ENCODE data around the gene LMO4.

Gene LMO4

DNA sequence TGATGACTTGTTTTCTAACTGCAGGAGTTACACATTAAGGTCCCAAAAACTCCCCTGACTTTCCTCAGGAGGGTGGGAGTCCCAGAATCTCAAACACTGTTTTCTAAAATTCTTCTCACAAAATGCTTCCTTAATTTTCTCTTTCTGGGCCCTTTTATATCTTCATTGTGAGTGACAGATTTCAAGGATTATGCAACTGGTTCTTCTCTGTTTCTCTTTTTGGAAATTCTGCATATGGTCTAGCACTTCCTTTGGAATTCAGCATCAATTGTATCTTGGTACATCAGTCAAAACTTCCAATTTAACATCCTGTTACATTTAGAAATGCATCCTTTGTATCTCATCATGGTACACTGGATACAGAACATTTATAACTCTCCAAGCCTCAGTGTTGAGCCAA lies 59.7 kb downstream of the LMO4 start:
- H3K27ac ChIP-seq (ENCODE audit: insufficient read depth, low read length, poor library complexity, severe bottlenecking), result no peak overlapping the region
- H3K9me3 ChIP-seq (ENCODE audit: control insufficient read depth, low read length), result no peaks in the 10 kb centered on the region
- H3K4me3 ChIP-seq (ENCODE audit: insufficient read depth, low read depth, low read length, poor library complexity, severe bottlenecking), result no peak overlapping the region
- no peaks in the 10 kb centered on the region for H3K4me1 ChIP-seq (ENCODE audit: control insufficient read depth, insufficient read depth, low read length, poor library complexity, severe bottlenecking)
- no peaks in the 10 kb centered on the region for H3K36me3 ChIP-seq (ENCODE audit: control insufficient read depth, insufficient read depth, low read length)
- no peak for DNase-seq
- no peaks in the 10 kb centered on the region for H3K27me3 ChIP-seq (replicated peaks; ENCODE audit: control insufficient read depth, insufficient read depth, low read length, poor library complexity, severe bottlenecking)

GRCh38 chr1:87389011-87389410 lies 60.3 kb downstream of the LMO4 start:
- no peak overlapping the region for H3K27ac ChIP-seq (ENCODE audit: insufficient read depth, low read length, poor library complexity, severe bottlenecking)
- no peaks in the 10 kb centered on the region for H3K27me3 ChIP-seq (replicated peaks; ENCODE audit: control insufficient read depth, insufficient read depth, low read length, poor library complexity, severe bottlenecking)
- DNase-seq, result no peak
- no peaks in the 10 kb centered on the region for H3K4me1 ChIP-seq (ENCODE audit: control insufficient read depth, insufficient read depth, low read length, poor library complexity, severe bottlenecking)
- H3K9me3 ChIP-seq (ENCODE audit: control insufficient read depth, low read length), result no peaks in the 10 kb centered on the region
- no peaks in the 10 kb centered on the region for H3K36me3 ChIP-seq (ENCODE audit: control insufficient read depth, insufficient read depth, low read length)
- no peak overlapping the region for H3K4me3 ChIP-seq (ENCODE audit: insufficient read depth, low read depth, low read length, poor library complexity, severe bottlenecking)

DNA sequence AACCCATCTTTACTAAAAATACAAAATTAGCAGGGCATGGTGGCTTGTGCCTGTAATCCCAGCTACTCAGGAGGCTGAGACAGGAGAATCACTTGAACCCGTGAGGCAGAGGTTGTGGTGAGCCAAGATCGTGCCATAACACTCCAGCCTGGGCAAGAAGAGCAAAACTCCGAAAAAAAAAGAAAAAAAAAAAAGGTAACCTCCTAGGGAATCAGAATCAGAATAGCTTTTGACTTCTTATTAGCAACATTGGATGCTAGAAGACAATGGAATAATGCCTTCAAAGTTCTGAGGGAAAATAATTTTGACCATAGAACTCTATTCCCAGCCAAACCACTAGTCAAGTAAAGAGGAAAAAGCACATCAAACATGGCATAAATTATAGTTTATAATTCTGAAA lies 60.9 kb downstream of the LMO4 start:
- H3K27ac ChIP-seq (ENCODE audit: insufficient read depth, low read length, poor library complexity, severe bottlenecking), result no peak overlapping the region
- H3K4me3 ChIP-seq (ENCODE audit: insufficient read depth, low read depth, low read length, poor library complexity, severe bottlenecking), result no peak overlapping the region
- no peaks in the 10 kb centered on the region for H3K36me3 ChIP-seq (ENCODE audit: control insufficient read depth, insufficient read depth, low read length)
- no peaks in the 10 kb centered on the region for H3K9me3 ChIP-seq (ENCODE audit: control insufficient read depth, low read length)
- no peaks in the 10 kb centered on the region for H3K27me3 ChIP-seq (replicated peaks; ENCODE audit: control insufficient read depth, insufficient read depth, low read length, poor library complexity, severe bottlenecking)
- no peaks in the 10 kb centered on the region for H3K4me1 ChIP-seq (ENCODE audit: control insufficient read depth, insufficient read depth, low read length, poor library complexity, severe bottlenecking)
- DNase-seq, result no peak

GRCh38 chr1:87392248-87393192 lies 63.8 kb downstream of the LMO4 start:
- Histone ChIP-seq H3K27ac (ENCODE audit: insufficient read depth, low read length, poor library complexity, severe bottlenecking) (no peak overlapping the region), H3K9me3 (ENCODE audit: control insufficient read depth, low read length) (no peaks in the 10 kb centered on the region), H3K27me3 (replicated peaks; ENCODE audit: control insufficient read depth, insufficient read depth, low read length, poor library complexity, severe bottlenecking) (no peaks in the 10 kb centered on the region), H3K4me1 (ENCODE audit: control insufficient read depth, insufficient read depth, low read length, poor library complexity, severe bottlenecking) (no peaks in the 10 kb centered on the region), H3K36me3 (ENCODE audit: control insufficient read depth, insufficient read depth, low read length) (no peaks in the 10 kb centered on the region), H3K4me3 (ENCODE audit: insufficient read depth, low read depth, low read length, poor library complexity, severe bottlenecking) (no peak overlapping the region)
- DNase-seq, result no peak

DNA sequence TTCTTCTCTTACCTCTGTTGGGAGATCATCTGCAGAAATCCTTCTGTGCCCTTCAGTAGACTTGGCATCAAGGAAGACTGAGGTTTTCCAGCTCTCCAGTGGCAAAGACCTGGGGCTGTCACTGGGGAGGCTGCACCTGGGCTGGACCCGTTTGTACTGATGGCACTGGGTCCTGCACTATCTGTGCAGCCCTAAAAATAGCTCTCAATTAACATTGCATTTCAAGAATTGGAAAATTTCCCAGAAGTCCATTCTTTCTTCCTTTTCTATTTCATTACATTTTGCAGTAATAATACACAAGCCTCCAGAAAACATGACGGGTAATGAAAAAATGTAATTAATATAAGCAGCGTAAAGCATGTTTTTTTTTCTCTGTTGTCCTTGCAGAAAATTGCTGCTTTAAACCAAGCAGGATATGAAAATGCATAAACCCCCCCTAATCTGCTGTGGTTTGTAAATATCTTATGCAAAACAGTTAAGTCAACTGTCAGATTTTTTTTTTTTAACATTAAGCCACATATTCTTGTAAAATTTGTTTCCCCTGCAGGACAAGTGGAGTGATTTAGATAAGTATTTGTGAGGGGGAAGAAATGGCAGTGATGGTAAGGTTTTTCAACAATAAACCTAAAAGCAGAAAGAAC lies 64.9 kb downstream of the LMO4 start:
- Histone ChIP-seq H3K4me3 (ENCODE audit: insufficient read depth, low read depth, low read length, poor library complexity, severe bottlenecking) (no peak overlapping the region), H3K4me1 (ENCODE audit: control insufficient read depth, insufficient read depth, low read length, poor library complexity, severe bottlenecking) (no peaks in the 10 kb centered on the region), H3K36me3 (ENCODE audit: control insufficient read depth, insufficient read depth, low read length) (no peaks in the 10 kb centered on the region), H3K27ac (ENCODE audit: insufficient read depth, low read length, poor library complexity, severe bottlenecking) (no peak overlapping the region), H3K27me3 (replicated peaks; ENCODE audit: control insufficient read depth, insufficient read depth, low read length, poor library complexity, severe bottlenecking) (no peaks in the 10 kb centered on the region), H3K9me3 (ENCODE audit: control insufficient read depth, low read length) (no peaks in the 10 kb centered on the region)
- no peak for DNase-seq

GRCh38 chr1:87394513-87394912 lies 65.8 kb downstream of the LMO4 start:
- DNase-seq, result no peak
- H3K27ac ChIP-seq (ENCODE audit: insufficient read depth, low read length, poor library complexity, severe bottlenecking), result no peak overlapping the region
- no peaks in the 10 kb centered on the region for H3K4me1 ChIP-seq (ENCODE audit: control insufficient read depth, insufficient read depth, low read length, poor library complexity, severe bottlenecking)
- no peak overlapping the region for H3K4me3 ChIP-seq (ENCODE audit: insufficient read depth, low read depth, low read length, poor library complexity, severe bottlenecking)
- H3K9me3 ChIP-seq (ENCODE audit: control insufficient read depth, low read length), result no peaks in the 10 kb centered on the region
- H3K36me3 ChIP-seq (ENCODE audit: control insufficient read depth, insufficient read depth, low read length), result no peaks in the 10 kb centered on the region
- H3K27me3 ChIP-seq (replicated peaks; ENCODE audit: control insufficient read depth, insufficient read depth, low read length, poor library complexity, severe bottlenecking), result no peaks in the 10 kb centered on the region

GRCh38 chr1:87394982-87395381 lies 66.3 kb downstream of the LMO4 start:
- H3K27me3 ChIP-seq (replicated peaks; ENCODE audit: control insufficient read depth, insufficient read depth, low read length, poor library complexity, severe bottlenecking), result no peaks in the 10 kb centered on the region
- H3K9me3 ChIP-seq (ENCODE audit: control insufficient read depth, low read length), result no peaks in the 10 kb centered on the region
- H3K4me1 ChIP-seq (ENCODE audit: control insufficient read depth, insufficient read depth, low read length, poor library complexity, severe bottlenecking), result no peaks in the 10 kb centered on the region
- no peaks in the 10 kb centered on the region for H3K36me3 ChIP-seq (ENCODE audit: control insufficient read depth, insufficient read depth, low read length)
- H3K4me3 ChIP-seq (ENCODE audit: insufficient read depth, low read depth, low read length, poor library complexity, severe bottlenecking), result no peak overlapping the region
- DNase-seq, result no peak
- no peak overlapping the region for H3K27ac ChIP-seq (ENCODE audit: insufficient read depth, low read length, poor library complexity, severe bottlenecking)

Data from effector memory CD4-positive, alpha-beta T cell (primary cell).